ENCODE data around the gene LIAS. TPM values are rescaled to one million over a fixed set of nuclear protein-coding genes. Genes with fewer than 3 reads are reported as not detected.
A peak's percentile ranks its signal among the peaks of the same experiment; 100 is the strongest.
"Not testable (repeated sequence)": the region's sequence is repeated elsewhere in the genome, so short reads cannot be mapped to it uniquely, and the experiment has no call there.

Gene LIAS
- total RNA-seq: 14.7 TPM

DNA sequence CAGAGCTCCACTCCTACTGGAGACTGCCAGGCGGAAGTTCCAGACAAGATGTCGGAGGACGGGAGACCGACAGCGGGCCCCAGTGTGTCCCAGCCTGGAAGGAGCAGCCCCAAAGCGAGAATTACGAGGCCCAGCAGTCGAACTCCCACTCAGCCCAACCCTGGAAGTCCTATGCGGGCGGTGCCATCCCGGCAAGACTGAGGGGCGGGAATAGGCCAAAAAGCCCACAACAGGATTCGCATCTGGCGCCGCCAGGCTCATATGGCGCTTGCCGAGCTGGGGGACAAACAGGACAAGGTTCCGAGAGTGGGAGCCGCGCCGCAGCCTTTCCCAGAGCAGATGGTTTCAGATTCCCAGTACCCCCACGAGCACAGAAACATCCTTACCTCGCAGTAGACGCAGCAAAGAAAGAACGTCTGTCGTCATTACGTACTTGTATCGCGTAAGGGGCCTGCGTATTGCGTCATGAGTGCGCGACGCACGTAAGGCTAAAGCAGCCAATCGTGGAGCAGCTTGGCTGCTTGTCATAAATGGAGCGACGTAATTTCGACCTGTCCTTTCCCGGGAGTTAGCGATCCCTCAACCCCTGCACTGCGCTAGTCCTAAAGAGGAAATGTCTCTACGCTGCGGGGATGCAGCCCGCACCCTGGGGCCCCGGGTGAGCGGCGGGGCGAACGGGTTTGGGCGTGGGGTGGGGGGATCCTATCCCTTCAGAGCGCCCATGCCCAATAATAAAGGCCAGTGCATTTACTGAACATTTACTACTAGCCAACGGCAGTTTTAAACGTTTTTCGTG lies at the start of gene LIAS, which contains the start of gene RPL9:
LIAS (plus strand) TSS at position 552 of the 796 bp plus-strand sequence; CDS start at position 614, 62 bp downstream.
RPL9 (minus strand) TSS at position 418 of the 796 bp plus-strand sequence. CDS start 483 bp downstream, outside the sequence.
- peak; percentile 98 for DNase-seq (ENCODE audit: low spot score)

DNA sequence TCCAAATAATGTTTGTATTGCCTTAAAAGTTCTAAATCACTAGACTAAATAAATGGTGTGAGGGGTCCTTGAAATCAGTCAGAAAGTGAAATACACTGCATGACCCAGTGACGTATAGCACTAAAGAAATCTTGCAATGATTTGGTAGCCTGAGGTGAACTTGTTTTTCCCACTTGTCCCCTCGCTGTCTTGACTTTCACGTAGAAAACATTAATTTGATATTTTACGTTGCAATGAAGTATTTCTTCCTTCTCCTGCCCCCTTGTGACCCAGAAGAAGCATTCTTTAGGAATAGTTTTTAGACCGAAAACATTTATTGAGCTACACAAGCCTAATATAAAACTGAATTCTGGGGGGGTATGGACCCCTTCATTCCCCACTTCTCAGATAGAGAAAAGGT lies 48.4 kb upstream of the LIAS start:
- DNase-seq (ENCODE audit: low spot score): no peak

DNA sequence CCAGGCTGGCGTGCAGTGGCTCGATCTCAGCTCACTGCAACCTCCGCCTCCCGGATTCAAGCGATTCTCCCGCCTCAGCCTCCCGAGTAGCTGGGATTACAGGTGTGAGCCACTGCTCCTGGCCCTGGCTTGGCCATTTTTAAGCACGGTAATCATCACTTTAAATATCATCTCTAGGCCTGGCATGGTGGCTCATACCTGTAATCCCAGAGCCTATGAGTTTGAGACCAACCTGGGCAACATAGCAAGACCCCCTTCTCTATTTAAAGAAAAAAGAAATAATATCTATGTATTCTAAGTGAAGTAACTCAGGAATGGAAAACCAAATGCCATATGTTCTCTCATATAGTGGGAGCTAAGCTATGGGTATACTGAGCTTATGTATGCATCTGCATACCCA lies 47.3 kb upstream of the LIAS start:
- DNase-seq (ENCODE audit: low spot score): not testable (repeated sequence)

DNA sequence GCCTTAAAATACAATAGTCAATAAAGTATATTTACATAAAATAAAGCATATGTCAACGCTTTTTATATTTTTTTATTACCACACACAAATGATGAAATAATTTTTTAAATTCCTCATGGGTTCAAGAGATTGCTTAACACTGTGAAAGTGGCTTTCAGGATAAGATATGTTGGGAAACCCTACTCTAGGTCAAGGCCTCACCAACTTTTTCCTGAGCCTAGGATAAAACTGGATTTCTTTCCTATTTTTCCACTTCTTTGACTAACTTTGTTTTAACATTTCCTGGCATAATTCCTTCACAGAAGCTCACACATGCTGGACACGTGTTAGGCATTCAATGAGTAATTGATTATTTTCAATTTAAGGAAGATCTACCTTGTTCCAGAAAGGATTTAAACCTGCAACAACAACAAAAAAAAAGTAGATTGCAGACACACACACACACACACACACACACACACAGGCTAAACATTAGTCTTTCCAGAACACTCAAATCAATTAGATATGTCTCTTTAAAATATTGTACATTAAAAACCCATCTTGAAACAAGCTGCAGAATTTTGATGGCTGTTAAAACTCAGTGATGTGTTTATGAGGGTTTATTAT lies 43.1 kb upstream of the LIAS start:
- DNase-seq (ENCODE audit: low spot score): no peak

DNA sequence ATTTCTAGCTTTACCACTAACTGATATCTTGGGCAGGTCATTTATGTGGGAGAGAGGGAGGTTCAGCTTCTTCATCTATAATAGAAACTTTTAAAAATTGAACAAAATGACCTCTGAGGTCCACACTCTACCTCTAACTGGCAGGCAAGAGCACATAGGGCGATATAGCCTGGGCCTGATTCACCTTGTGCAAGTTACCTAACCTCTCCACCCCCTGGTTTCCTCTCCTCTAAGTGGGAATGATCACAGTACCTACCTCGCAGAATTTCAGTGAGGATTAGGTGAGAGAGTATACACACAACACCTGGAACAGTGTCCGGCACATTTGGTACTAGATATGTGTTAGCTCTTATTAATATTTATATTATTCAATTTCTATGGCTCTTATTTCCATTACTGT lies 36.6 kb upstream of the LIAS start:
- DNase-seq (ENCODE audit: low spot score): no peak

DNA sequence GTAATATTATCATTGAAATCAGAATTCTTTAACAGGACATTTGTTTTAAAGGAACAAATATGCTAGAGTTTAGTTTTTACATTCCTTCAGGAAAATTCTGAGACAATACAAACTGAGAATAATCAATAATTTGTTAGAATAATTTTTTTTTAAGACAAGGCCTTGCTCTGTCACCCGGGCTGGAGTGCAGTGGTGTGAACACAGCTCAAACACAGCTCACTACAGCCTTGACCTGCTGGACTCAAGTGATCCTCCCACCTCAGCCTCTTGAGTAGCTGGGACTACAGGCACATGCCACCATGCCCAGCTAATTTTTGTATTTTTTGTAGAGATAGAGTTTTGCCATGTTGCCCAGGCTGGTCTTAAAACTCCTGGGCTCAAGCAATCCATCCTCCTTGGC lies 33.6 kb upstream of the LIAS start:
- DNase-seq (ENCODE audit: low spot score): not testable (repeated sequence)

DNA sequence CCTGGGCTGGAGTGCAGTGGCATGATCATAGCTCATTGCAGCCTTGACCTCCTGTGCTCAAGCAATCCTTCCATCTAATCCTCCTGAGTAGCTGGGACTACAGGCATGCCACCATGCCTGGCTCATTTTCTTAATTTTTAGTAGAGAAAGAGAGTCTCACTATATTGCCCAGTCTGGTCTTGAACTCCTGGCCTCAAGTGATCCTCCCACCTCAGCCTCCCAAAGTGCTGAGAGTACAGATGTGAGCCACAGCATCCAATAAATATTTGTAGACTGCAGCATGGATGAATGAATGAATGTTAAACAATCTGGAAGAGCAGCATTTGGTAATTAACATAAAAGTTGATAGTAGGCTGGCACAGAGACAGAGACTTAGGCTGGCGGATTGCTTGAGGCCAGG lies 32.1 kb upstream of the LIAS start:
- DNase-seq (ENCODE audit: low spot score): no peak

DNA sequence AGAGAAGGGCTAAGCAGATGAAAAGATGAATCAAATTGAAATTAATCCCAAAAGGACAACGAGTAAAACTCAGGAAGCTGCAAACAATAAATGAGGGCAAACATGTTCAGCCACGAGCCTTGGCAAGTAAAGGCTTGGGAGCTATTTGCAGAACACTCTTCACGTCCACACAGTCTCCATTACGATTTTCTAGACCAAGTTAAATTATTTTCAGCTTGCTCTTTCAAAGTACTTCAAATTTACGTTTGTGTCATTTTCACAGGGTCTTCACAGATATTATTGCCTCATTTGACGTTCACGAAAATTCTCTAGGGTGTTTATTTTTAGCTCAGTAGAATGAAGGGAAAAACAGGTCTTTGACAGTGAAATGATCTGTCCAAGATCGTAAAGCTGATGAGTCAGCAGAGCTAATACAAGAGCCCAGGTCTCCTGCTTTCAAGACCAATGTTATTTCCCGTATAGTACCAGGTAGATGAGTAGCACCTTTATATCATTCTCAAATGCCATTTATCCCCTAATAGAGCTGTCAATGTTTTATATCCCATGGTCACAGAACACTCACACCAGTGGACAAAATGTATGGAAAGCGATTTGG lies 31.2 kb upstream of the LIAS start:
- no peak for DNase-seq (ENCODE audit: low spot score)

DNA sequence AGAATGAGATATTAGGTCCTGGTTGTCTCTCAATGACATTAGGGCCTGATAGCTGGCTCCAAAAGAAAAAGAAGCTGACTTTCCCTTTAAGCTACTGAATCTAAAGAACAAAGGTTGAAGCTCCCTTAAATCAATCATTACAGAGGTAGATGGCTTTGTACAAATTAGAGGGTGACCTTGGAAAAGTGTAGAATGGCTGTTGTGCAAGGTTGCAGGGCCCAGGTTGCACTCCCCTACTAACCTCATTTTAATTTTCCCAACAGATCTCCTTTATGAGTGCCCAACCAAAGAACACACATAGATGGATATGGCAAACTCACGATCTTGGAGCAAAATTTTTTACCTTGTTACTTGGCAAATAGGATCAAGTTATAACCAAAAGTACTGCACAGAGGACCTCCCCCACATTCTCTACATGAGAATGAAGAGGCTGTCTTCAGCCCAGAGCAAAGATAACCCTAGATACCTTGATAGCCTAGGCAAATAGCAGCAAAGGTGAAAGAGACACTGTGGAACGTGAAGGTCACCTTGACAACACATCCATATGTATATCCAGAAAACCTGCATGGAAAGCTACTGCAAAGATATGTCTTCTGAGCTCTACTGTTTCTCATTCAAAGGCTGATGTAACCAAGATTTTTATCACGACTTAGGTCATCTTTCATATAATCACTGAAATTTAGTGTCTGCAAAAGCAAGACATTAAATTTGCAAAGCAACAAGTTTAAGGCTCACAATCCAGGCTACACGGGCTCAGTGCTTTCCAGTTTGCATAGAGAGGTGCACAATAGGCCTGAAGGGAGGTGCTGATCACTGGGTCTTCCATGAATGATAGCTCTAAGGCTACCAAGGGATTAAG lies 29.2 kb upstream of the LIAS start:
- no peak for DNase-seq (ENCODE audit: low spot score)

DNA sequence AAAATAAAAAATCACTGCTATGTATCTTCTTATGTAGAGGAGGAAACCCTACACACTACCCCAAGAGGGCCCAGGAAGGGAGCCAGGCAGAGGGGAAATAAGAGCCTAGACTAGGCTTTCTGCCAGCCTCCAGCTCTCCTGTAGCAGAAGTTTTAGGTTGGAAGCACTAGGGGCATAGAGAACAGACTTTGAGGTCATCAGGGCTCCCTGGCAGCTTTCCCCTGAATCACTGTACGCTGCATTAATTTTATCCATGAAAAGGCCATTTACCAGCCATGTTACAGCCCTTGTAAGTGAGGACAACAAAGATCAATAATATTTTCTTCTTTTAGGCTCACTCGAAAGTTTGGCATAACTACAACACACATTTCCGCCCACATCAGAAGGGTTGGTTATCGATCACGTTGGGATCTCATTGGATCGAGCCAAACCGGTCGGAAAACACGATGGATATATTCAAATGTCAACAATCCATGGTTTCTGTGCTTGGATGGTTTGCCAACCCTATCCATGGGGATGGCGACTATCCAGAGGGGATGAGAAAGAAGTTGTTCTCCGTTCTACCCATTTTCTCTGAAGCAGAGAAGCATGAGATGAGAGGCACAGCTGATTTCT lies 24.9 kb upstream of the LIAS start:
- no peak for DNase-seq (ENCODE audit: low spot score)

DNA sequence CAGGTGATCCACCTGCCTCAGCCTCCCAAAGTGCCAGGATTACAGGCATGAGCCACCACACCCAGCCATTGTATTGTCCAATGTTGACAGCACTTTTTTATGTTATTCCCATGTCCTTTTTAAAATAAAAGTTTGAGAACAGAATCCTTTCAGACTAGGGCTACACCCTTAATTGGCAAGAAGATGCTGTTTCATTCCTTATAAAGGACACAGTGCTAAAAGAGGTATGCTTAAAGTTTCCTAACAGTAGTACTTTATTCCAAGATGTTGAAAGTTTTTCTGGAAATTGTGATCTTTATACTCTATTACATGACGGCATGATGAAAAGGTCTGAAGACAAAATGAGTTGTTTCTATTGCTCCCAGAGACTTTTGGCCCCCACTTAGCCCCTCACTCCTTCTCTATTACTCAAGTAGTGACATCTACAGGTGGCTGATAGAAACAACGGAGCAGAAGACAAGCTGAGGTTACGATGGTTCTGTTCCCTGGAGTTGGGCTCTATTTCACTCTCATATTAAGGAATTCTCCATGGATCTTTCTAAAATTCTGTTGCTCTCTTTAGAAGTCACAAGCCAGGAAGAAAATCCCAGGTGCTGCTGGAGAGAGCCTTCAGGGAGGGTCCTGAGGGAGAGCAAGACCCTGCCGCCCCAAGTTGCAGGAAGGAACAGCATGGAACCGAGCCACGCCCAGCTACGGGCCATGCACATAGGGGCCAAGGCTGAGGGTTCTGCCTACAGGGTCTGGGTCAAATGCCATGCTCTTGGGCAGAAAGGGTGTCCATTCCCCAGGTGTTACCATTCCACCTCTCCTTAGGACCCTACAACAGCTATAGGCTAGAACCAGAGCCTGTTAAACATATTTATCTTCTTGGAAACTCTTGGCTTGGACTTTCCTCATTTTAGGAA lies 22.9 kb upstream of the LIAS start:
- DNase-seq (ENCODE audit: low spot score): no peak

DNA sequence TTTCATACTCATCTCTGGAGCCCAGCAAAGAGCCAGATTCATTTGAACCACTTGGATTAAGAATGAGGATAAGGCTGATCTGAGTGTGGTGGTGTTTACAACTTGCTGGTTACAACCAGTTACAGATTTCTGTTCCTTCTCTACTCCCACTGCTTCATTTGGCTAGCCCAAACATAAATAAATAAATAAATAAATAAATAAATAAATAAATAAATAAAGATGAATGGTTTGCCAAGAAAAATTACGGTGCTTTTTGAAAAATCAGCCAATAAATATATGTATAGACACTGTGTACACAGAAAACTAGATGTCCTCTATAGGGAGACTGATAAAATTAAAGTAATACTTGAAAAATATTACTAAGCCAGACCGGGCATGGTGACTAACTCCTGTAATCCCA lies 17.3 kb upstream of the LIAS start:
- no peak for DNase-seq (ENCODE audit: low spot score)

DNA sequence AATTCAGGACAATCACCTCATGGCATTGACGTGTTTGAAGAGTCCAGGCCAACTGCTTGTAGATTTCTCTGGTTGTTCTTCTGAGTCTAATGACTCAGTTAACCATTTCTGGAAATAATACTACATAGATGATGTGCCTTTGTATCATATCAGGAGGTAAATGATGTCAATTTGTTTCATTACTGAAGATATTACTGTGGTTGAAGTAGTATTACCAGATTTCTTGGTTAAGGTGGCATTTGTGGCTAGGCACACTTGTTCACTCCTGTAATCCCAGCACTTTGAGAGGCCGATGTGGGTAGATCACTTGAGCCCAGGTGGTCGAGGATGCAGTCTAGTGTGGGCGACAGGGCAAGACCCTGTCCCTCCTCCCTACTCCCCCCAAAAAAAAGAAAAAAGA lies 15.9 kb upstream of the LIAS start:
- DNase-seq (ENCODE audit: low spot score): no peak

DNA sequence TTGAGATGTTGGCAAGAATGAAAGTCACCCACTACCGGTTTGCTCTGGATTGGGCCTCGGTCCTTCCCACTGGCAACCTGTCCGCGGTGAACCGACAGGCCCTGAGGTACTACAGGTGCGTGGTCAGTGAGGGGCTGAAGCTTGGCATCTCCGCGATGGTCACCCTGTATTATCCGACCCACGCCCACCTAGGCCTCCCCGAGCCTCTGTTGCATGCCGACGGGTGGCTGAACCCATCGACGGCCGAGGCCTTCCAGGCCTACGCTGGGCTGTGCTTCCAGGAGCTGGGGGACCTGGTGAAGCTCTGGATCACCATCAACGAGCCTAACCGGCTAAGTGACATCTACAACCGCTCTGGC lies 12.4 kb upstream of the LIAS start:
- no peak for DNase-seq (ENCODE audit: low spot score)

DNA sequence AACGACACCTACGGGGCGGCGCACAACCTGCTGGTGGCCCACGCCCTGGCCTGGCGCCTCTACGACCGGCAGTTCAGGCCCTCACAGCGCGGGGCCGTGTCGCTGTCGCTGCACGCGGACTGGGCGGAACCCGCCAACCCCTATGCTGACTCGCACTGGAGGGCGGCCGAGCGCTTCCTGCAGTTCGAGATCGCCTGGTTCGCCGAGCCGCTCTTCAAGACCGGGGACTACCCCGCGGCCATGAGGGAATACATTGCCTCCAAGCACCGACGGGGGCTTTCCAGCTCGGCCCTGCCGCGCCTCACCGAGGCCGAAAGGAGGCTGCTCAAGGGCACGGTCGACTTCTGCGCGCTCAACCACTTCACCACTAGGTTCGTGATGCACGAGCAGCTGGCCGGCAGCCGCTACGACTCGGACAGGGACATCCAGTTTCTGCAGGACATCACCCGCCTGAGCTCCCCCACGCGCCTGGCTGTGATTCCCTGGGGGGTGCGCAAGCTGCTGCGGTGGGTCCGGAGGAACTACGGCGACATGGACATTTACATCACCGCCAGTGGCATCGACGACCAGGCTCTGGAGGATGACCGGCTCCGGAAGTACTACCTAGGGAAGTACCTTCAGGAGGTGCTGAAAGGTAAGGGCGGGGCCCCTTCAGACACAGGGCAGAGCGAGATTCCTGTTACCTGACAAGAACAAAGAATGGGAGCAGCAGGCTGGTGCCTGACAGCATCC lies 11.8 kb upstream of the LIAS start:
- DNase-seq (ENCODE audit: low spot score): peak; percentile 34

DNA sequence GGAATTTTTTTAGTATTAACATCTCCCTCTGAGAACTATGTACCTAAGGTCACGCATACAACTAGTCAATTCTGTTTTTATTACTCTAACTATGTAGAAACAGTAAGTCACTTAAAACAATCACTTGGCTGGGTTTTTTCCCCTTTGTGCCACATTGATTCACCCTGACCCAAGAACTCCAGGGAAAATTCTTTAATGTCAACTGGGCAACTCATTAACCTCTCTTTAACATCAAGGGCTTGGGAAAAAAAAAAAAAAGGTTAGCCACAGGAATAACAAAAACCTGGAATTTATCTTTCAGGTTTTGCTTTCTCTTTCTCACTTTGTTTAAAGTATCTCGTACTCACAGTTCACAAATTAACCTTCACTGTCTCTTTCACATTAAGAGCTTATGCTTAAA lies 8.2 kb upstream of the LIAS start:
- no peak for DNase-seq (ENCODE audit: low spot score)

DNA sequence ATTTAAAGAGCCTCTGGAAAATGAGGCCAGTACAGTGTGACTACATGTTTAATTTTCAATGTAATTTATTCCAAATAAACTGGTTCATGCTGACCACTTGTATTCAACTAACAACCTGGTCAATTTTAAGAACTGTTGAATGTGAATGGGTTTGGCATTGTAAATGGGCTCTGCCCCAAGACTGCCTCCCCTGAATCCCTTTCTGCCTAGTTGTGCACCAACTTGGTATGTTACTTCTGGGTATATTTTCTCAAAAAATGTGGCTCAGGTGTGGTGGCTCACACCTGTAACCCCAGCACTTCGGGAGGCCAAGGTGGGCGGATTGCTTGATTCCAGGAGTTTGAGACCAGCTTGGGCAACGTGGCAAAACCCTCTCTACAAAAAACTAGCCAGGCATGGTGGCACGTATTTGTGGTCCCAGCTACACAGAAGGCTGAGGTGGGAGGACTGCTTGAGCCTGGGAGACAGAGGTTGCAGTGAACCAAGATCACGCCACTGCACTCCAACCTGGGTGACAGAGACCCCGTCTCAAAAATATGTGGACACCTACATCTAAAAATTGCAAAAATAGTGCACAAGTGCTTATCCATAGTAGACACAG lies 7.3 kb upstream of the LIAS start:
- no peak for DNase-seq (ENCODE audit: low spot score)

DNA sequence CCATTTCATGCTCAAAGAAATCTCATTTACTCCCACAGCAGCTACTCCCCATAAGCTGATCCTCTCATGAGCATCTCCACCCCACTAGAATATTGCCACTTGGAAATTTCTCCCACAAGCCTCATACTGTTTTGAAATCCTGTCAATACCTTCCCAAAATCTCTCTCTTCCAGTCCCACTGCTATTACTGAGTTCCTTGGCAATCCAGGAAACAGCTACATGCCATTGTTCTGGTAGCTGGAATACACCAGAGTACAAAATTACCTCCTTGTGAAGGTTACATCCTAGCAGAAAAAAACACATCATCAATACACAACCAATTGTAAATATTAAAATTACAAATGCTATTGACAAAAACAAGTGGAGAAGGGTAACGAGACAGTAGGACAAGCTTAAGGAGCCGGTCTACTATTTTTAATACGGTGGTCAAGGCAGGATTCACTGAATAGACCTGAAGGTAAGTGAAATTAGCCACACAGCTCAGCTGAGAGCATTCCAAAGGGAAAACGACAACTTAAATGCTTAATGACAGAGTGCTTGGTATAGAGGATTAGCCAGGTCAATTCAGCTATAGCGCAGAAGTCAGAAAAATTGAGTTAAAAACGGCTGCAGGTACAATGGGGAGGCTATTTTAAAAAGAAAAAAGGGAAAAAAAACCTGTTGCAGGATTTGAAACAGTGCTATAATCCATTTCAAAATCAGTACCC lies 6.5 kb upstream of the LIAS start:
- no peak for DNase-seq (ENCODE audit: low spot score)

All from mucosa of gallbladder (tissue), 1 donor.